T-cell (primary cell): ENCODE measurements around the gene GSTO2. TPM values are rescaled to one million over a fixed set of nuclear protein-coding genes. Genes with fewer than 3 reads are reported as not detected.

Source experiments
- ATAC-seq, 4 experiments: fragments of 200-7000 bp in 3 of 4; fragments of 150-1000 bp in 1 of 4; cut with Tn5 transposase; replicated peaks in 1 of 4; 1 replicate in 3 of 4; 2 replicates in 1 of 4; pipeline ENCODE4 v1.10.0; 2021; ENCODE audit warnings: moderate library complexity in 3 of 4, mild to moderate bottlenecking in 2 of 4, moderate number of reproducible peaks in 1 of 4
- CTCF ChIA-PET, 2 donors: fragments of 300-600 bp; sonication (Branson Sonifier 250); formaldehyde crosslinking; loops; one replicate each; lab custom pipeline; 2022; ENCODE audit warnings: antibody characterized with exemption in 2 of 2; lab: Charles Lee
- POLR2A ChIA-PET, 2 donors: fragments of 300-600 bp; sonication (Branson Sonifier 250); formaldehyde crosslinking; loops; one replicate each; lab custom pipeline; 2022; ENCODE audit warnings: antibody characterized with exemption in 2 of 2; lab: Charles Lee
- DNase-seq, 35 experiments: peaks; one replicate each; pipeline versions ENCODE4 v3.0.0 to v3.0.0-alpha.2; 2013 to 2023
- H3K27ac ChIP-seq: one replicate; pipeline ENCODE4 v1.5.1; 2013; ENCODE audit warnings: low read length
- H3K27me3 ChIP-seq, 2 experiments: replicated peaks in 1 of 2; 1 replicate in 1 of 2; 2 replicates in 1 of 2; pipeline versions ENCODE4 v1.6.1 to v1.7.0; 2013; ENCODE audit warnings: low read length in 1 of 2, mixed read lengths in 1 of 2; ENCODE audit not compliant: control insufficient read depth in 2 of 2, insufficient read depth in 2 of 2; ENCODE audit errors: extremely low read depth in 1 of 2
- H3K36me3 ChIP-seq, 2 donors: 1 replicate in 1 of 2; 2 replicates in 1 of 2; pipeline versions ENCODE4 v1.6.1 to v1.7.0; 2013; ENCODE audit warnings: low read length in 1 of 2; ENCODE audit not compliant: control insufficient read depth in 2 of 2, insufficient read depth in 1 of 2; ENCODE audit errors: extremely low read depth in 1 of 2
- H3K4me1 ChIP-seq, 2 experiments: 1 replicate in 1 of 2; 2 replicates in 1 of 2; pipeline versions ENCODE4 v1.6.1 to v1.7.0; 2013; ENCODE audit warnings: low read length in 2 of 2, mixed read lengths in 1 of 2; ENCODE audit not compliant: insufficient read depth in 2 of 2, control insufficient read depth in 1 of 2; ENCODE audit errors: extremely low read depth in 1 of 2
- H3K4me3 ChIP-seq, 2 donors: 1 replicate in 1 of 2; 2 replicates in 1 of 2; pipeline versions ENCODE4 v1.5.1 to v1.7.0; 2013; ENCODE audit warnings: mild to moderate bottlenecking in 2 of 2, low read length in 1 of 2, moderate library complexity in 1 of 2; ENCODE audit not compliant: control insufficient read depth in 1 of 2; ENCODE audit errors: extremely low read depth in 1 of 2
- H3K9me3 ChIP-seq: 2 replicates; pipeline ENCODE4 v1.7.0; 2013
- H3K27ac Mint-ChIP-seq, 2 donors: one replicate each; pipeline ENCODE4 v1.8.0; 2020 to 2021; ENCODE audit warnings: mild to moderate bottlenecking in 2 of 2, mixed read lengths in 2 of 2
- H3K27me3 Mint-ChIP-seq, 2 donors: one replicate each; pipeline ENCODE4 v1.8.0; 2021 to 2022; ENCODE audit warnings: mixed read lengths in 2 of 2
- H3K36me3 Mint-ChIP-seq: one replicate; pipeline ENCODE4 v1.8.0; 2021; ENCODE audit warnings: mixed read lengths
- H3K4me1 Mint-ChIP-seq, 3 donors: one replicate each; pipeline ENCODE4 v1.8.0; 2020 to 2022; ENCODE audit warnings: mixed read lengths in 3 of 3, mild to moderate bottlenecking in 1 of 3
- H3K4me3 Mint-ChIP-seq, 3 donors: one replicate each; pipeline ENCODE4 v1.8.0; 2020 to 2022; ENCODE audit warnings: mild to moderate bottlenecking in 3 of 3, mixed read lengths in 3 of 3, moderate library complexity in 3 of 3
- H3K9me3 Mint-ChIP-seq, 3 donors: one replicate each; pipeline ENCODE4 v1.8.0; 2020 to 2022; ENCODE audit warnings: mixed read lengths in 3 of 3
- WGBS: methylation state at CpG from one replicate; pipeline ENCODE4 v1.1.5; 2013; ENCODE audit warnings: missing lambda C conversion rate; ENCODE audit not compliant: insufficient coverage; 5-methylcytosine and 5-hydroxymethylcytosine counted together
- total RNA-seq, 35 experiments: library from RNA in 6 of 35; stranded (reverse) in 6 of 35; fragments of 120-200 nt in 1 of 35; gene quantifications; one replicate each; pipeline versions ENCODE4 v1.2.1 to v1.2.4 and lab custom pipeline; 2013 to 2026

GSTO2 gene
- total RNA-seq, 5 donors from 2014 or later (not counting 1 experiment from before 2014, with no cell fraction given) = 0.60 to 2.4 (median 1.9) TPM

- Mint-ChIP-seq H3K9me3 (no peaks in the 10 kb centered on the region), H3K27me3 (no peaks in the 10 kb centered on the region), H3K4me3 (peak within 1 kb of the TSS; percentile 88 to 99 (median 90)), H3K27ac (peak within 1 kb of the TSS; percentile 97 to 100), H3K4me1 (peaks cover 49 to 54% (median 50%) of the 10 kb centered on the region in 3 donors), H3K36me3 (peaks cover 2% of the 10 kb centered on the region)
- Histone ChIP-seq H3K27ac (peak within 1 kb of the TSS; percentile 88), H3K36me3 (peaks cover 3 to 4% of the 10 kb centered on the region in 2 donors), H3K27me3 (no peaks in the 10 kb centered on the region), H3K4me1 (peaks cover 36 to 46% of the 10 kb centered on the region in 2 experiments), H3K9me3 (no peaks in the 10 kb centered on the region), H3K4me3 (peak within 1 kb of the TSS; percentile 93 to 97)
- peak; percentile 50 to 83 (median 65) for DNase-seq
- peak; percentile 83 to 87 (median 85) for ATAC-seq
- ChIA-PET CTCF (interaction anchor here (0.7 to 4.7 kb wide), 16 partner anchors 9 to 450 kb away, joined by 3 to 45 read pairs (median 6); partner anchors contain the start of genes CFAP58 (in 2 of the 2) and GSTO2 (in 1 of the 2)), POLR2A (interaction anchor here (0.7 to 1.9 kb wide), 7 partner anchors 9 to 848 kb away, joined by 4 to 21 read pairs (median 6); no protein-coding TSS in a partner anchor)
- WGBS = under 1% methylated on average over 60 of the region's 70 CpGs
These were observed 69.2 kb downstream of the GSTO2 start, which contains the start of gene ITPRIP for GRCh38 chr10:104337985-104338735. ITPRIP (minus strand) TSS chr10:104338465; CDS start chr10:104316051, 22,414 bp downstream.

GRCh38 chr10:104339469-104340110 is 70.6 kb downstream of the GSTO2 start:
- H3K27ac ChIP-seq = no peak overlapping the region
- ChIA-PET POLR2A (interaction anchor here (0.6 to 1.9 kb wide), 3 partner anchors 10 to 67 kb away, joined by 5 to 21 read pairs (median 8); no protein-coding TSS in a partner anchor), CTCF (interaction anchor here (0.6 to 4.7 kb wide), 6 partner anchors 8 to 47 kb away, joined by 5 to 45 read pairs (median 10); no protein-coding TSS in a partner anchor)
- DNase-seq = no peak
- no peaks in the 10 kb centered on the region for H3K9me3 ChIP-seq
- no peaks in the 10 kb centered on the region for H3K27me3 ChIP-seq
- H3K27me3 Mint-ChIP-seq = no peaks in the 10 kb centered on the region
- no peaks in the 10 kb centered on the region for H3K36me3 Mint-ChIP-seq
- H3K4me3 Mint-ChIP-seq = peak overlapping the region; percentile 88 to 99 (median 90)
- H3K27ac Mint-ChIP-seq = peak overlapping the region in 1 of 2 donors; percentile 58
- peaks cover 35 to 40% (median 35%) of the 10 kb centered on the region in 3 donors for H3K4me1 Mint-ChIP-seq
- no peaks in the 10 kb centered on the region for H3K9me3 Mint-ChIP-seq
- WGBS = 91% methylated on average over 6 of the region's 11 CpGs
- ATAC-seq = no peak
- H3K4me1 ChIP-seq = peaks cover 24 to 32% of the 10 kb centered on the region in 2 experiments
- no peaks in the 10 kb centered on the region for H3K36me3 ChIP-seq
- H3K4me3 ChIP-seq = no peak overlapping the region

GRCh38 chr10:104340111-104340526 is 71.1 kb downstream of the GSTO2 start:
- no peak overlapping the region for H3K27ac Mint-ChIP-seq
- no peaks in the 10 kb centered on the region for H3K36me3 ChIP-seq
- POLR2A ChIA-PET = no interaction called here

GRCh38 chr10:104340641-104341040 is 71.7 kb downstream of the GSTO2 start:
- Histone ChIP-seq H3K4me3 (no peak overlapping the region), H3K36me3 (no peaks in the 10 kb centered on the region), H3K4me1 (peaks cover 14 to 22% of the 10 kb centered on the region in 2 experiments), H3K9me3 (no peaks in the 10 kb centered on the region), H3K27ac (no peak overlapping the region), H3K27me3 (no peaks in the 10 kb centered on the region)
- no peak for DNase-seq
- 83% methylated on average over 1 of the region's 4 CpGs for WGBS
- Mint-ChIP-seq H3K27ac (no peak overlapping the region), H3K4me1 (peaks cover 27 to 32% (median 31%) of the 10 kb centered on the region in 3 donors), H3K36me3 (no peaks in the 10 kb centered on the region), H3K4me3 (peak overlapping the region in 2 of 3 donors; percentile 51 to 90), H3K27me3 (no peaks in the 10 kb centered on the region), H3K9me3 (peaks cover 0 to 5% (median 4%) of the 10 kb centered on the region in 3 donors)
- no peak for ATAC-seq
- CTCF ChIA-PET = interaction anchor here (1.0 to 1.3 kb wide), 8 partner anchors 10 to 45 kb away, joined by 3 to 13 read pairs (median 4); partner anchors contain the start of gene CFAP58 (in 1 of the 2)
- POLR2A ChIA-PET = interaction anchor here in 1 of 2 donors (0.7 kb wide), 1 partner anchor 34 kb away, joined by 3 read pairs; no protein-coding TSS in a partner anchor

More at GRCh38 chr10:104340111-104340526, 71.1 kb downstream of the GSTO2 start:
- peaks cover 29 to 35% (median 31%) of the 10 kb centered on the region in 3 donors for H3K4me1 Mint-ChIP-seq
- Histone ChIP-seq H3K27ac (no peak overlapping the region), H3K4me1 (peaks cover 19 to 27% of the 10 kb centered on the region in 2 experiments), H3K27me3 (no peaks in the 10 kb centered on the region), H3K9me3 (no peaks in the 10 kb centered on the region), H3K4me3 (no peak overlapping the region)
- no peaks in the 10 kb centered on the region for H3K36me3 Mint-ChIP-seq
- no peaks in the 10 kb centered on the region for H3K9me3 Mint-ChIP-seq
- no peaks in the 10 kb centered on the region for H3K27me3 Mint-ChIP-seq
- 86% methylated on average over 3 of the region's 4 CpGs for WGBS
- no peak for ATAC-seq
- peak overlapping the region in 2 of 3 donors; percentile 51 to 90 for H3K4me3 Mint-ChIP-seq
- CTCF ChIA-PET = interaction anchor here in 1 of 2 donors (4.3 kb wide), 1 partner anchor 11 kb away, joined by 30 read pairs; no protein-coding TSS in a partner anchor
- DNase-seq = no peak

- Histone ChIP-seq H3K36me3 (no peaks in the 10 kb centered on the region), H3K4me3 (no peak overlapping the region), H3K27ac (no peak overlapping the region), H3K4me1 (peaks cover 13 to 15% of the 10 kb centered on the region in 2 experiments), H3K9me3 (no peaks in the 10 kb centered on the region), H3K27me3 (no peaks in the 10 kb centered on the region)
- WGBS = 88% methylated on average over 1 of the region's 3 CpGs
- H3K4me1 Mint-ChIP-seq = peaks cover 24 to 31% (median 31%) of the 10 kb centered on the region in 3 donors
- no peak overlapping the region for H3K4me3 Mint-ChIP-seq
- peaks cover 3 to 8% (median 4%) of the 10 kb centered on the region in 3 donors for H3K9me3 Mint-ChIP-seq
- ATAC-seq (no peak), DNase-seq (no peak)
- no peaks in the 10 kb centered on the region for H3K27me3 Mint-ChIP-seq
- CTCF ChIA-PET = interaction anchor here (0.6 kb wide), 3 partner anchors 23 to 59 kb away, joined by 3 to 7 read pairs (median 3); no protein-coding TSS in a partner anchor
- no peak overlapping the region for H3K27ac Mint-ChIP-seq
- POLR2A ChIA-PET = interaction anchor here in 1 of 2 donors (0.6 kb wide), 1 partner anchor 52 kb away, joined by 4 read pairs; no protein-coding TSS in a partner anchor
- H3K36me3 Mint-ChIP-seq = no peaks in the 10 kb centered on the region
These were observed 74.0 kb downstream of the GSTO2 start for GRCh38 chr10:104342941-104343411.
